Measurements from ENCODE around the gene CCDC152. TPM values are rescaled to one million over a fixed set of nuclear protein-coding genes. Genes with fewer than 3 reads are reported as not detected.
"Not testable (repeated sequence)": the region's sequence is repeated elsewhere in the genome, so short reads cannot be mapped to it uniquely, and the experiment has no call there.

CCDC152 gene, protein sequence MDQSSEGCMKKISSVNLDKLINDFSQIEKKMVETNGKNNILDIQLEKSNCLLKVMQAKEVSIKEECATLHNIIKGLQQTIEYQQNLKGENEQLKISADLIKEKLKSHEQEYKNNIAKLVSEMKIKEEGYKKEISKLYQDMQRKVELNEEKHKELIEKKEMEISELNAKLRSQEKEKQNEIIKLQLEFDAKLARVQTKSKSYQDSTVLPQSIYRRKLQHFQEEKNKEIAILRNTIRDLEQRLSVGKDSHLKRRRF
- 3.8 TPM for polyA plus RNA-seq (ENCODE audit: insufficient read length)

DNA sequence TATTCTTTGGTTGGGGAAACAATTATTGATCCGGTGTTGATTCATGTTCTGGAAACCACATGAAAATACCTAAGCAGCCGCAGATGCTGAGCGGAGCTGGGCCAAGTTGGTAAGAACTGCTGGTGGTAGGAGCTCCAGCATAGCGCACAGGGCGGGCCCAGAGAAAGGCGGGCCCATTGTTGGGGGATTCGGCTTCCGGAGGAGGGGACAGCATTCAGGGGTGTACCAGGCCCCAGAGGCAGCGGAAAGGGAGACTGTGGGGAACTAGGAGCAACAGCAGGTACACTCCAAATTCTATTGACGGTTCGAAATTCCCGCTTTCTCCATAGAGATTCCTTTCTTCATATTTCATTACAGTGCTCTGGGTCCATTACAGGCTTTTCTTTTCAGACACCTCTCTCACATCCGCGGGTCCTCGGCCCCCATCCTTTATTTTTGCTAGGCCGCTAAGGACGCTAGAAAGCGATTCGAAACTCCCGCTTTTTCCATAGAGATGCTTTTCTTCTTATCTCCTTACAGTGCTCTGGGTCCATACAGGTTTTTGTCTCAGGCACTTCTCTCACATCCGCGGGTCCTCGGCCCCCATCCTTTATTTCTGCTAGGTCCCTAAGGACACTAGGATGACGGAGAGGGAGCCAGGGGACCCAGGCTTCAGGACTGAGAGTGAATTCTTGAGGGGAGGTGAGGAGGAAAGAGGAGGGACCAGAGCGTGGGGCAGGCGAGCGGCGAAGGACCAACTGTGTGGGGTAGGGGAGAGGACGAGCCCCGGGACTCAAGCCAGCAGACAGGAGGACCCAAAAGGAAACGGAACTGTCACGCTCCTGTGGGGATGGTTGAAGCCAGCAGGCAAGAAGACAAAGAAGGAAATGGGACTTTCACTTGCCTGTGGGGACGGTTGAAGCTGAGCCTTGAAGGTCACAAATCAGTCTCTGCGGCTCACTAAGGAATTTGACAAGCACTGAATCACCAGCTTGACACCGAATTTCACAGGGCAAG is at the start of gene CCDC152:
Gene CCDC152, plus strand, starts transcription at position 213 of the 996 bp plus-strand sequence. CDS start 2,304 bp downstream, outside the sequence.
- DNase-seq: peak; percentile 15

DNA sequence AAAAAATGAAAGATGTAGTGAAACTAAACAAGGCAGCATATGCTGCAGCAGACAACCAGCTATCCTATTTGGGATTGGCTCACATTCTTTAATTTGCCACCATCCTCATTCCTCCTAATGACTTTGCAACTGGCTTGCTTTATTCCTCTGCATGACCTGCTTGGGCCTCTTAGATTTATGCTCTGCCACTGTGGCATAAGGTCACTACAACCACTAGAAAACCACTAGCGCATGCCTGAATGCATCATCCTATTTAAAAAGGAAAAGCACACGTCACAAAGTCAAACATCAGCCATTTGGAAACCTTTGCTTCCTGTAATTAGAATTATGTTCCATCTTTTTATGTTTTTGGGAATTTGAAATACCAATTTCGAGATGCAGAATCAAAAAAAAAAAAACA is 40.8 kb upstream of the CCDC152 start:
- DNase-seq: no peak

DNA sequence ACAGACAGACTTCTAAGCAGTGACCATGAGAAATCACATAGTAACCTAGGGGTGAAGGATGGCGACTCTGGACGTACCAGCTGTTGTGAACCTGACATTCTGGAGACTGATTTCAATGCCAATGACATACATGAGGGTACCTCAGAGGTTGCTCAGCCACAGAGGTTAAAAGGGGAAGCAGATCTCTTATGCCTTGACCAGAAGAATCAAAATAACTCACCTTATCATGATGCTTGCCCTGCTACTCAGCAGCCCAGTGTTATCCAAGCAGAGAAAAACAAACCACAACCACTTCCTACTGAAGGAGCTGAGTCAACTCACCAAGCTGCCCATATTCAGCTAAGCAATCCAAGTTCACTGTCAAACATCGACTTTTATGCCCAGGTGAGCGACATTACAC is 38.0 kb upstream of the CCDC152 start:
- DNase-seq: no peak

DNA sequence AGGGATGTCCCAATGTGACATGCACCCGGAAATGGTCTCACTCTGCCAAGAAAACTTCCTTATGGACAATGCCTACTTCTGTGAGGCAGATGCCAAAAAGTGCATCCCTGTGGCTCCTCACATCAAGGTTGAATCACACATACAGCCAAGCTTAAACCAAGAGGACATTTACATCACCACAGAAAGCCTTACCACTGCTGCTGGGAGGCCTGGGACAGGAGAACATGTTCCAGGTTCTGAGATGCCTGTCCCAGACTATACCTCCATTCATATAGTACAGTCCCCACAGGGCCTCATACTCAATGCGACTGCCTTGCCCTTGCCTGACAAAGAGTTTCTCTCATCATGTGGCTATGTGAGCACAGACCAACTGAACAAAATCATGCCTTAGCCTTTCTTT is 37.6 kb upstream of the CCDC152 start:
- no peak for DNase-seq

DNA sequence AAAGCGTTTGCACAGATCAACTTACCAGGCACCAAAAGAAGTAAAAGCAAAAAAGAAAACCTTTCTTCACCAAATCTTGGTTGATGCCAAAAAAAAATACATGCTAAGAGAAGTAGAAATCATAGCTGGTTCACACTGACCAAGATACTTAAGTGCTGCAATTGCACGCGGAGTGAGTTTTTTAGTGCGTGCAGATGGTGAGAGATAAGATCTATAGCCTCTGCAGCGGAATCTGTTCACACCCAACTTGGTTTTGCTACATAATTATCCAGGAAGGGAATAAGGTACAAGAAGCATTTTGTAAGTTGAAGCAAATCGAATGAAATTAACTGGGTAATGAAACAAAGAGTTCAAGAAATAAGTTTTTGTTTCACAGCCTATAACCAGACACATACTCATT is 36.4 kb upstream of the CCDC152 start:
- no peak for DNase-seq

DNA sequence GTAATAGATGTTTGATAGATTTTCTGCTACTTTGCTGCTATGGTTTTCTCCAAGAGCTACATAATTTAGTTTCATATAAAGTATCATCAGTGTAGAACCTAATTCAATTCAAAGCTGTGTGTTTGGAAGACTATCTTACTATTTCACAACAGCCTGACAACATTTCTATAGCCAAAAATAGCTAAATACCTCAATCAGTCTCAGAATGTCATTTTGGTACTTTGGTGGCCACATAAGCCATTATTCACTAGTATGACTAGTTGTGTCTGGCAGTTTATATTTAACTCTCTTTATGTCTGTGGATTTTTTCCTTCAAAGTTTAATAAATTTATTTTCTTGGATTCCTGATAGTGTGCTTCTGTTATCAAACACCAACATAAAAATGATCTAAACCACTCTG is 35.1 kb upstream of the CCDC152 start:
- no peak for DNase-seq

DNA sequence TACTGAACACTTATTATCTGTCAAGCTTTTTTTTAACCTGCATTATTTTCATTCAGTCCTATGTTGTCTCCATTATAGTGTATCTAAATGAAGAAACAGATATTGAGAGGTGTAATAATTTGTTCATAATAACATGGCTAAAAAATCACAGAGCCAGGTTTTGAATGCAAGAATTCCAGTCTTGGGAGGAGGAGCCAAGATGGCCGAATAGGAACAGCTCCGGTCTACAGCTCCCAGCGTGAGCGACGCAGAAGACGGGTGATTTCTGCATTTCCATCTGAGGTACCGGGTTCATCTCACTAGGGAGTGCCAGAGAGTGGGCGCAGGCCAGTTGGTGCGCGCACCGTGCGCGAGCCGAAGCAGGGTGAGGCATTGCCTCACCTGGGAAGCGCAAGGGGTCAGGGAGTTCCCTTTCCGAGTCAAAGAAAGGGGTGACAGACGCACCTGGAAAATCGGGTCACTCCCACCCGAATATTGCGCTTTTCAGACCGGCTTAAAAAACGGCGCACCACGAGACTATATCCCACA is 22.0 kb upstream of the CCDC152 start:
- not testable (repeated sequence) for DNase-seq

DNA sequence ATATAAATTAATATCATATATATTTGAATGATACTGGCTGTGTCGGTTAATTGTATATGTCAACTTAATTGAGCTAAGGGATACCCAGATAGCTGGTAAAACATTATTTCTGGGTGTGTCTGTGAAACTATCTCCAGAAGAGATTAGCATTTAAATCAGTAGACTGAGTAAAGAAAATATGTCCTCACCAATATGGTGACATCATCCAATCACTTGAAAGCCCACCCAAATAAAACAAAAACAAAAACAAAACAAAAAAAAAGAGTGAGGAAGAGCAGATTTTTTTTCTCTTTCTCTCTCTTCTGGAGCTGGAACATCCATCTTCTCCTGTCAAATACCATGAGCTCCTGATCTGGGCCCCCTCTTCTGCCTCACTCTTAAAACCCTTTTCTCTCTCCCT is 15.7 kb upstream of the CCDC152 start:
- DNase-seq: no peak

DNA sequence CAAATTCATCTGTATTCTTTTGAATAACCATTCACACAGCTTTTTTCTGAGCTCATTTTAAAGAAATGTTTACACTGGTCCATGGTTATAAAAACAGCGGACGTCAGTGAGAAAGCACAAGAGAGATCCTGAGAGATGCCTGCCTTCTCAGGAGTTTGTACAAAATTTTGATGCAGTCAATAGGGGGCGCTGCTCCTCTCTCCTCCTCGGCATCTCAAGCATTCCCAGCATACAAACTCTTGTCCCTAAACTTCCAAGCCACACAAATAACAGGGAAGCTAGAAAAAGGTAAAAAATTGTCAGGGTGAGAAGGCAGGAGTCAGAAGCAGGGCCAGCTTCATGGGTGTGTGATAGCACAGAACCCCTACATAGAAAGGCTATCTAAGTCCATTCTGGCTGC is 11.2 kb upstream of the CCDC152 start:
- DNase-seq: no peak

DNA sequence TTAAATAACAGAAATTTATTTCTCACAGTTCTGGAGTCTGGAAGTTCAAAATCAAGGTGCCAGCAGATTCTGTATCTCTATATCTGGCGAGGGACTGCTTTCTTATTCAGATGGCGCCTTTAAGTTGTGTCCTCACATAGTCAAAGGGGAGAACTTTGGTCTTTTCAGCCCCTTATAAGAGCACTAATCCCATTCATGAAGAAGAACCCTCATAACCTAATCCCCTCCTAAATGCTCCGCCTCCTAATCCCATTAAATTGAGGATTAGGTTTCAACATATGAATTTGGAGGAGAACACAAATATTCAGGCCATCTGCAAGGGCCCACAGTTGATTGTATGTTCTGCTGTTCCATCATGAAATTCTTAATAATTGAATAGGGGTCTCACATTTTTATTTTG is 10.8 kb upstream of the CCDC152 start:
- no peak for DNase-seq

DNA sequence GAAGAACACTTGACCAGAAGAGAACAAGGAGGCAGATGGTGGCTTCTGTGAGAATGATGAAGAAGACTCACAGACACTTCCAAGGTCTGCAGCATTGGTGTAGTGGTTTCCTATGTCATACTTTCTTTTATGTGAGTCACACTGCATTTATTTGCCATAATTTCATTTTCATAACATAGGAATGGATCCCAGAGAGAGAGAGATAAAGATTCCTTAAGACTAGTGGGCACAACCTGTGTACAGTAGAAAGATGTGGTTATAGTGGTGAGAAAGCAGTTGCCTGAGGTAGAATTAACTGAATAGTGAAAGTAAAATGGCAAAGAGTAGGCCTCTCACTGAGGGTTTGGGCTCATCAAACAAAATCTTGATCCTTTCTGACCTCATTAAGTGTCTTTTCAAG is 7.6 kb upstream of the CCDC152 start:
- no peak for DNase-seq

DNA sequence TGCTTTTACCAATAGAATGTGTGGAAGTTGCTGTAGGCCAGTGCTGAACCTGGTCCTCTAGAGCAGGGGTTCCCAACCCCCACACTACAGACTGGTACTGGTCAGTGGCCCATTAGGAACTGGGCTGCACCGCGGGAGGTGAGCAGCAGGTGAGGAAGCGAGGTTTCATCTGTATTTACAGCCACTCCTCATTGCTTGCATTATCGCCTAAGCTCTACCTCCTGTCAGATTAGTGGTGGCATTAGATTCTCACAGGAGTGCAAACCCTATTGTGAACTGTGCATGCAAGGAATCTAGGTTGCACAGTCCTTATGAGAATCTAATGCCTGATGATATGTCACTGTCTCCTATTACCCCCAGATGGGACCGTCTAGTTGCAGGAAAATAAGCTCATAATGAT is 6.1 kb upstream of the CCDC152 start:
- DNase-seq: no peak

DNA sequence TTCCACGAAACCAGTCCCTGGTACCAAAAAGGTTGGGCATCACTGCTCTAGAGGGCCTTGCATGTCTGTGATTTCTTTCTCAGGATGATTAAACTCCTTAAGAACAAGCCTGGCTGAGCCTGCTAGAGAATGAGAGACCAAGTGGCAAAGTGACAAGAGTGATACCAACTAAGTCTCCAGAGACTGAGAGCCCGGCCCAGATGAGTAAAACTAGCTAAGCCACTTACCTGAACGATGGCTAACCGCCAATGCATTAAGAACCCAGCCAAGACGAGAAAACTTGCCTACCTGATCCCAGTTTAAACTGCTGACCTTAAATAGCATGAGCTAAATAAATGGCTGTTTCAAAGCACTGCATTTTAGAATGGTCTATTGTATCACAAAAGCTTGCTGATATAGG is 5.6 kb upstream of the CCDC152 start:
- DNase-seq: no peak

DNA sequence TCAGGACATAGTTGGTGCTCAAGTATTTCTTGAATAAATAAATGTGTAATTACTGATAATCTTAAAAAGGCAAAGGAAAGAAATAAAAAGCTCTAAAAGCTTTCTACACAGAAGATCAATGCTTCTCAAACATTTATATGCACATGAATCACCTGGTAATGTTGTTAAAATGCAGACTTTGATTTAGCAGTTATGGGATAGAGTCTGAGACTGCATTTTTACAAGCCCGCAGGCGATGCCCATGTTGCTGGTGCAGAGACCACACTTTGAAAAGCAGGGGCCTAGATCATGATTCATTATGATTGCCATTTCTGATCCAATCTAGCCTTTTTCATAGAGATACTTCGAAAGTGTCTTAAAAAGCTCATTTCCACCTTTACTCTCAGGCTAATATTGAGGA is 3.5 kb upstream of the CCDC152 start:
- DNase-seq: no peak

DNA sequence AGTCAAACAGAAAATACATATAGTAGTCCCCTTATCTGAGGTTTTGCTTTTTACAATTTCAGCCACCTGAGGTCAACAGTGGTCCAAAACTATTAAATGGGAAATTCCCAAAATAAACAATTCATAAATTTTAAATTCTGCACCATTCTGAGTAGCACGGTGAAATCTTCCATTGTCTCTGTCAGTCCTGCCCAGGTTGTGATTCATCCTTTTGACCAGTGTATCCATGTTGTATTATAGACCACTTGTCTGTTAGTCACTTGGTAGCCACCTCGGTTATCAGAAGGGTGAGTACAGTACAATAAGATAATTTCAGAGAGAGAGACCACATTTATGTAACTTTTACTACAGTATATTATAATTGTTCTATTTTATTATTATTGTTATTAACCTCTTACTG is 2.8 kb downstream of the CCDC152 start:
- DNase-seq: no peak

DNA sequence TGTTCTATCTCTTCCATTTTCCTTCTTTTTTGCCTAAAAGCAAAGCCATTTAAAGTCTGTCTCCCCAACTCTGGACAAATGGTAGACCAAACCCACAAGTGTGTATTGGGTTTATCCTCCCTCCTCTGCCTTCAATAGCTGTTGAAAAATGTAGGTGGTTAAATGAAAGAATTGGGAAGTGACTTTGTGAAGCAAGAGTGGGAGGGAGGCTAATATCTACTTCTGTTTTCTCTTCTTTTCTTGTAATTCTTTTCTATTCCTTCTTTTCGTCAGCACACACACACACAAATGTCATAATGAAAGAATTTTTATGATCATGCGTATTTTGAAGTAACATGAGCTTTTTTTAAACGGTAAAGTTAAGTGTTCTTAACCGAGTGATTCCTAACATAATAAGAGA is 3.8 kb downstream of the CCDC152 start:
- no peak for DNase-seq

DNA sequence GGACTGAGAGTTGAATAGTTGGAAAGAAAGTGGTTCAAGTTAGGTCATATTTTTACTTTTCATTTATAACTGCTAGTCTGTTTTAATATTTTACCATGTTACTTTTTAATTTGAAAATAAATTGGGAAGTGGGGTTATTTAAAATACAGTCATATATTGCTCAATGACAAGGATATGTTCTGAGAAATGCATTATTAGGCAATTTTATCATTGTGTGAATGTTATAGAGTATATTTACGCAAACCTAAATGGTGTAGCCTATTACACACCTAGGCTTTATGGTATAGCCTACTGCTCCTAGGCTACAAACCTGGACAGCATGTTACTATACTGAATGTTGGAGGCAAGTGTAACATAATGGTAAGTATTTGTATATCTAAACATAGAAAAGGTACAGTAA is 5.2 kb downstream of the CCDC152 start:
- no peak for DNase-seq

DNA sequence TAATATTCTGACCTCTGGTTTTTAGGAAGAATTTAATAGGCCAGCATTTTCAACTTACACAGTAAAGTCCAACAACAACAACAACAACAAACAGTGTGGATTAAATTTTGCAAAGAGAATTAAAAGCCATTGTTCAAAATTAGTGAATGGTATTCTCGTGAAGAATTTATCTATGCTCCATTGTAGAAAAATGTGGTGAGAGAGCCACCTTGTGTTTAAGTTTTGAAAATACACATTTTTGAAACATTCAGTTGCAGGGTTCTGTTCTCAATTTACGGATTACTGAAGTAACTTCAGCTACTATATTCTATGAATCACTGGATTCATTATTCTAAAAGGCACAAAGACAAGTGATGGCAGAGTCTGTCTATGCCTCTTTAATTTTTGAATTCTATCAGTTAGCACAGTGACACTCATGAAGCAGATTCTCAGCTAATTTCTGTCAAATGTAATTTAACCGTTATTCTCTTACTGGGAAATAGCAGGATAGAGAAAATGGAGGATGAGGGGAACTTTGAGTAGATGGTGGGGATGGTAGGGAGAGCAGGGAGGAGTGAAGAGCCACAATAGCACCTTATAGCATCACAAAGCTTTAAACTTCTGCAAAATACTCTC is 11.0 kb downstream of the CCDC152 start:
- peak; percentile 16 for DNase-seq

DNA sequence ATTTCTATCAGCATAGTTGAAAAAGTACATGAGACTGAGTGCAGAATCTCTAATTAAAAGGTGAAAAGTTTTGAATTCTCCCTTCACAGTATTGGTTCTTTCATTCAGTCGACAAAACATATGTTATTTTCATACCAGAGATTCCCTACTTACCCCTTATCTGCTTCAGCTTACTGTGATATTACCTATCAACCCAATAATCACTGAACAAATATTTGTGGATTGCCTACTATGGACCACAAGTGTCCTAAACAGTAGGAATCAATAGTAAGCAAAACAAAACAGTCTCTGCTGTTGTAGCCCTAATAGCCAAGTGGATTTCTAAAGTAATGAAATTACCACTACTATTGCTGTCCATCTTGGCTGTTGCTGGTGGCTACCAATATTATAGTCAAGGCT is 11.5 kb downstream of the CCDC152 start:
- no peak for DNase-seq

DNA sequence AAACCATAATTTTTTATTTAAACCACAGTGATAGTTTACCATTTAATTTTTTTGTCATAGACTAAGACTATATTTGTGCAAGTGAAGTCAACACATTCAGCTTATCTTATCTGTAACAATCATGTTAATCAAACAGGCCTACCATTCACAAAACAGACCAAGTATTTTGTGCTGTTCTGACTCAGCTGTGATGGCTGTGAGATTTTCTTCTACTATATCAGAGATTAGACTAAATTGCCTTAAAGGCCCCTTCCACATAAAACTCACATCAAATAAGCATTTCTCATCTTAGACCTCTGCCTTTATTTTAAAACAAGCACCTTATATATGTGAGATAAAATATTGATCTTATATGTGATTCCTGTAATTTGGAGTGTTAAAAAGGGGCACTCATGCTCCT is 13.4 kb downstream of the CCDC152 start:
- DNase-seq: no peak

DNA sequence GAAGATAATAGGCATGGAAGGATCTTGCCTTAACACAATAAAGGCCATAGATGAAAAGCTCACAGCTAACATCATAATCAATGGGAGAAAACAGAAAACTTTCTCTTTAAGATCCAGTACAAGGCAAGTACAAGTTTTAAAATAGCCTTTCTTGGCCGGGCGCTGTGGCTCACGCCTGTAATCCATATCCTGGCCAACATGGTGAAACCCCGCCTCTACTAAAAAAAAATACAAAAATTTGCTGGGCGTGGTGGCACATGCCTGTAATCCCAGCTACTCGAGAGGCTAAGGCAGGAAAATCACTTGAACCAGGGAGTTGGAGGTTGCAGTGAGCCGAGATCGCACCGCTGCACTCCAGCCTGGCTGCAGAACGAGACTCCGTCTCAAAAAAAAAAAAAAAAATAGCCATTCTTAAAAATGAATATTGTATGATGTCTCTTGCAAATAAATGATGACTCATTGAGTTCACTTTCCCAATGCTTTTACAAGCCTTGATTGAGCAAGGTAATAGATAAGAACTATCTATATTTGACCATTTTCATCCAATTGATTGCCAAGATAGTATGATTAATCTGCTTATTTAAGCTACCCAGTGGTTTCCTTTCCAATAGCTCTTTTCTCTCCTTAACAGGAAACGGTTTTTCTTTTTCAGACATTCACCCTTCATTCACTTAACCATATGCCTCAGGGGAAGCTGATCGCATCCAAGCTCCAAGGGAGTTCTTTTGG is 15.8 kb downstream of the CCDC152 start:
- no peak for DNase-seq

DNA sequence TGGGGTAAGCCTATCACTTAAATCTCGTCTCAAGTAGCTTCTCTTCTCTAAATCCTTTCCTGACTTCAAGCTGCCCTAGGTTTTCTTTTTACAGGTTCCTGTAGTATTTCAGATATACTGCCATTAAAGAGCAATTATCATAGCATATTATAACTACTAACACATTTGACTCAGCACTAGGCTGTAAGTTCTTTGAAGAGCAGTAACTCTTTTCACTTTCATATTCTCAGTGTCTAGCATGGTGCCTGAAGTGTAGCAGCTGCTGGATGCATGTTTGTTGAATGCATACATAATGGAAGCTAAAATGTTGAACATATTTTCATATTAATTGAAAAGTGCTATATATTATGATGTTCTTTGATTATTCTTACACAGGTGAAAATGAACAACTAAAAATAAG is 22.5 kb downstream of the CCDC152 start:
- DNase-seq: no peak

DNA sequence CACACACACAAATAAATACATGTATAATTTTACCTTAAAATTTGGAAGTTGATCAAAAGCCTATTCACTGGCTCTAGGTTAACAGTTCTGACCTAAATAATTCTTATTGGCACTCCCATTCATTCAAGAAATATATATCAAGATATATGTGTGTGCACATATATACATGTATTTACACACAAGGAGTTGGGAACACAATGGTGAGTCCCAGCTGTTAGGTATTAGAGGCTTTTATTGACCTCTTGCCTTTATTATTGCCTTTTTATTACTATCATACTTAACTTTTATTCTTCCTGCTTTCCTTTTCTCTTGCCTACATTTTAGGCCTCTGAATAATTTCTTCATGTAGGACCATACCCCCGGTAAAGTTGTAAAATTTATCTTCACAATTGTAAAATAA is 25.0 kb downstream of the CCDC152 start:
- no peak for DNase-seq
